ENCODE measurements around the gene CDH4. TPM values are rescaled to one million over a fixed set of nuclear protein-coding genes. Genes with fewer than 3 reads are reported as not detected.

The CDH4 gene
- total RNA-seq, 1 donor from 2014 or later, result 12.1 TPM

DNA sequence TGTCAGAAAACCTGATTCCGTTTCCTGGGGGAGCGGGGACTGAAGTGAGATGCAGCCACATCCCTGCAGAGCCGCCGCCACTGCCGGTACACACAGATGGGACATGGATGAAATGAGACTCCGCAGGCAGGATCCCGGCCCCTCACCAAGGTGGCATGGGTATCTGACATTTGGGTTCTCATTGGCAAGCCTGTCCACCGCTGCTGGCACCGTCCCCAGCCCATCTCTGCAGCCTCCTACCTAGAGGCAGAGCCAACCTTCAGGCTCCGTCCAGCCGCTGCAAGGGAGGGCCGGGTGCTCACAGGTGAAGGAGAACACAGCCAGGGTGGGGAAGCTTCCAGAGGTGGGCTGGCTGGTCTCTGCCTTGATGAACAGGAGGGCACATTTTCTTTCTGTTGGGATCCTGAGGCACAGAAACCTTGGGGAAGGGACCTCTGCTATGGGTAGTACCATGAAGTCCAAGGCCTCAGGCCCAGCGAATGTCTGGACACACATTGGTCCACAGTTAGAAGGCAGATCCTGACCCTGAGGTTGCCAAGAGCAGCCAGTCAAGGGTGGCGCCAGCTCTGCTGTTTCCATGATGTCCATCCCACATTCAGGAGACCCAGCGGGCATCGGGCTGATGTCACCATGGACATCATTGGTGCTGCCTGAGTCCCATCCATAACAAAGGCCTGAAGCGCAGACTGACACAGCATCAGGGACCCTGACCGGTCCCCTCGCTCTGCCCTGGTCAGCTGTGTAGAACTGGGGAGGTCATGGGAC, 636.2 kb downstream of the CDH4 start:
- no peaks in the 10 kb centered on the region for H3K36me3 ChIP-seq (ENCODE audit: control insufficient read depth, insufficient read depth, low read length)
- no peaks in the 10 kb centered on the region for H3K27me3 ChIP-seq (ENCODE audit: control insufficient read depth, insufficient read depth, low read length)
- TF ChIP-seq, protein P1, sequence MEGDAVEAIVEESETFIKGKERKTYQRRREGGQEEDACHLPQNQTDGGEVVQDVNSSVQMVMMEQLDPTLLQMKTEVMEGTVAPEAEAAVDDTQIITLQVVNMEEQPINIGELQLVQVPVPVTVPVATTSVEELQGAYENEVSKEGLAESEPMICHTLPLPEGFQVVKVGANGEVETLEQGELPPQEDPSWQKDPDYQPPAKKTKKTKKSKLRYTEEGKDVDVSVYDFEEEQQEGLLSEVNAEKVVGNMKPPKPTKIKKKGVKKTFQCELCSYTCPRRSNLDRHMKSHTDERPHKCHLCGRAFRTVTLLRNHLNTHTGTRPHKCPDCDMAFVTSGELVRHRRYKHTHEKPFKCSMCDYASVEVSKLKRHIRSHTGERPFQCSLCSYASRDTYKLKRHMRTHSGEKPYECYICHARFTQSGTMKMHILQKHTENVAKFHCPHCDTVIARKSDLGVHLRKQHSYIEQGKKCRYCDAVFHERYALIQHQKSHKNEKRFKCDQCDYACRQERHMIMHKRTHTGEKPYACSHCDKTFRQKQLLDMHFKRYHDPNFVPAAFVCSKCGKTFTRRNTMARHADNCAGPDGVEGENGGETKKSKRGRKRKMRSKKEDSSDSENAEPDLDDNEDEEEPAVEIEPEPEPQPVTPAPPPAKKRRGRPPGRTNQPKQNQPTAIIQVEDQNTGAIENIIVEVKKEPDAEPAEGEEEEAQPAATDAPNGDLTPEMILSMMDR (IDR thresholded peaks at IDR 0.05; ENCODE audit: insufficient read depth, low read length, severe bottlenecking), result no peak
- FAIRE-seq (no peak), DNase-seq (ENCODE audit: low read depth) (no peak)
- H3K4me3 ChIP-seq (ENCODE audit: low read depth, low read length), result no peak overlapping the region

DNA sequence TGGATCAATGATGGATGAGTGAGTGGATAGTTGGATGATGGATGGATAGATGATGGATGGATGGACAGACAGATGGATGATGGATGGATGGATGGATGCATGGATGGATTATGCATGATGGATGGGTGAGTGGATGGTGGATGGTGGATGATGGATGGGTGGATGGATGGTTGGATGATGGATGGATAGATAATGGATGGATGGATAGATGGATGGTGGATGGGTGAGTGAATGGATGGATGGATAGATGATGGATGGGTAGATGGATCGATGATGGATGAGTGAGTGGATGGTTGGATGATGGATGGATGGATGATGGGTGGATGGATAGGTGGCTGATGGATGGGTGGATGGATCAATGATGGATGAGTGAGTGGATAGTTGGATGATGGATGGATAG, 637.6 kb downstream of the CDH4 start:
- TF ChIP-seq, protein P1 (IDR thresholded peaks at IDR 0.05; ENCODE audit: insufficient read depth, low read length, severe bottlenecking), result no peak
- FAIRE-seq (peak; percentile 82), DNase-seq (ENCODE audit: low read depth) (no peak)

DNA sequence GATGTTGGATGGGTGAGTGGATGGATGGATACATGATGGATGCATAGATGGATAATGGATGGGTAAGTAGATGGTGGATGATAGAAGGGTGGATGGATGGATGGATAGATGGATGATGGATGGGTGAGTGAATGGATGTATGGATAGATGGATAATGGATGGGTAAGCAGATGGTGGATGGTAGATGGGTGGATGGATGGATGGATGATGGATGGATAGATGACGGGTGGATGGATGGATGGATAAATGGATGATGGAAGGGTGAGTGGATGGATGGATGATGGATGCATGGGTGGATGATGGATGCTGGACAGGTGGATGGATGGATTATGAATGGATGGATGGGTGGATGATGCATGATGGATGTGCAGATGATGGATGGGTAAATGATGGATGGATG, 638.1 kb downstream of the CDH4 start:
- Histone ChIP-seq H3K36me3 (ENCODE audit: control insufficient read depth, insufficient read depth, low read length) (no peaks in the 10 kb centered on the region), H3K4me3 (ENCODE audit: low read depth, low read length) (no peak overlapping the region), H3K27me3 (ENCODE audit: control insufficient read depth, insufficient read depth, low read length) (no peaks in the 10 kb centered on the region)
- no peak for DNase-seq (ENCODE audit: low read depth)
- FAIRE-seq, result no peak
- TF ChIP-seq, protein P1 (IDR thresholded peaks at IDR 0.05; ENCODE audit: insufficient read depth, low read length, severe bottlenecking), result no peak

More for the DNA sequence above, 637.6 kb downstream of the CDH4 start:
- Histone ChIP-seq H3K27me3 (ENCODE audit: control insufficient read depth, insufficient read depth, low read length) (no peaks in the 10 kb centered on the region), H3K4me3 (ENCODE audit: low read depth, low read length) (no peak overlapping the region), H3K36me3 (ENCODE audit: control insufficient read depth, insufficient read depth, low read length) (no peaks in the 10 kb centered on the region)

DNA sequence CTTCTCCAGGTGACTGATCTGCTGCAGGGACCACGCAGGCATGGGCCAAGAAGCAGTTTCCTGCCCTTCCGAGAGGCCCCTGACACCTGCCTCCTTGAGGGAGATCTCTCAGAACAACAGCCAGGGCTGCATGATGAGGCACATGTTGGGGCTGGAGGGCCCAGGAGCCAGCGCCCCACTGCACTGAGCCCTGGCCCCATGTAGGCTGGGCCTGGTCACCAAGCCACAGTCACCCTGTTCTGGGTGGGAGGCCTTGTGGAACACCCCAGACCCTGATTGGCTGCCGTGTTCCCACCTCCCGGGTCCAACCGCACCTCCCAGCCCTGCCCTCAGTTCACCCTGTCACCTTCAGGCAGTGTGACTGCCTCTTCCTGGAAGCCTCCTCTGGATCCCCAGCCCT, 639.4 kb downstream of the CDH4 start:
- TF ChIP-seq, protein P1 (IDR thresholded peaks at IDR 0.05; ENCODE audit: insufficient read depth, low read length, severe bottlenecking), result no peak
- Histone ChIP-seq H3K4me3 (ENCODE audit: low read depth, low read length) (no peak overlapping the region), H3K27me3 (ENCODE audit: control insufficient read depth, insufficient read depth, low read length) (no peaks in the 10 kb centered on the region), H3K36me3 (ENCODE audit: control insufficient read depth, insufficient read depth, low read length) (no peaks in the 10 kb centered on the region)
- DNase-seq (ENCODE audit: low read depth), result no peak
- FAIRE-seq, result no peak

DNA sequence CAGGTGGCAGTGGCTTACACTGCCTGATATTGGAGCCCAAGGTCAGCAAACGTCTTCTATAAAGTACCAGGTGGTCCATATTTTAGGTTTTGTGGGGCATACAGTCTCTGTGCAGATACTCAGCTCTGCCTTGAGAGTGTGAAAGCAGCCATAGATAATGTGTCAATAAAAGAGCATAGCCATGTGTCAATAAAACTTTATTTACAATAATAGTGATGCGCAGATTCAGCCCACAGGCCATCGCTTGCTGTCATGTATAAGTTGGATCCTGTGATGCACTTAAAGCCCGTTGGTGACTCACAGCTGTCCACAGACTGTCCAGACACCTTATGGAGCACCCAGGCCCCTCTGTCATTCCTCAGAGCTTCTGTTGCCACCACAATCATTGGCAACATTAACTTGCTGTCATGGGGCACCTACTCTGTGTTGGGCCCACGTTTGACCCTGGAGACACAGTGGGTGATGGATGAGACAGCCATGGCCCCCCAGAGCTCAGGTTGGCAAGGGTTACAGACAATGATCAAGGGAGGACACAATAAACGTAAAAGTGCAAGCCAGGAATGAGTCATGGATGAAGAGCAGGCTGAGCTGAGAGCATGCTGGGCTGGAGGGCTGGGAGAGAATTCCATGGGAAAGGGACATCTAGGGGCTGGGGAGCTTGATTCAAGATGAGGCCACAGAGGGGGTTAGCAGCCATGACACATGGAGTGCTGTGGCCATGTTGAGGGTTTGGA, 640.0 kb downstream of the CDH4 start:
- DNase-seq (ENCODE audit: low read depth), result no peak
- no peaks in the 10 kb centered on the region for H3K27me3 ChIP-seq (ENCODE audit: control insufficient read depth, insufficient read depth, low read length)
- FAIRE-seq, result no peak

More for the DNA sequence above, 640.0 kb downstream of the CDH4 start:
- TF ChIP-seq, protein P1 (IDR thresholded peaks at IDR 0.05; ENCODE audit: insufficient read depth, low read length, severe bottlenecking), result no peak
- Histone ChIP-seq H3K36me3 (ENCODE audit: control insufficient read depth, insufficient read depth, low read length) (no peaks in the 10 kb centered on the region), H3K4me3 (ENCODE audit: low read depth, low read length) (no peak overlapping the region)
